ENCODE results near the gene SLA2.

- TF ChIP-seq CTCF (conservative IDR thresholded peaks at IDR 0.05) (no peak), ZFX (IDR thresholded peaks at IDR 0.05) (no peak)
Observed at GRCh38 chr20:36666181-36666740, 20.3 kb upstream of the SLA2 start.
